Measurements from ENCODE around the gene ADGRA1.

- TF ChIP-seq EZH2 (IDR thresholded peaks at IDR 0.05; ENCODE audit: low read depth, low read length, severe bottlenecking): no peak
- no peak for TF ChIP-seq CTCF (IDR thresholded peaks at IDR 0.05; ENCODE audit: control extremely low read depth in 1 of 3, insufficient read depth in 1 of 3, low read depth in 1 of 3, low read length in 3 of 3)
- no peak for TF ChIP-seq BRCA1 (IDR thresholded peaks at IDR 0.05; ENCODE audit: low read depth, low read length)
- no peak for TF ChIP-seq POLR2A (IDR thresholded peaks at IDR 0.05; ENCODE audit: control extremely low read depth in 1 of 2, low read depth in 2 of 2, low read length in 2 of 2)
- no peak for TF ChIP-seq HDAC2 (IDR thresholded peaks at IDR 0.05; ENCODE audit: borderline replicate concordance in 1 of 2, low read depth in 2 of 2, low read length in 2 of 2)
Measured at GRCh38 chr10:133041101-133041500, 46.6 kb upstream of the ADGRA1 start.
